HG03442 (cell line): ENCODE measurements around the gene NEUROD2.

Experiments
- ATAC-seq: cut with Tn5 transposase; IDR thresholded peaks from one replicate; pipeline ENCODE4 v1.9.1; 2021; ENCODE audit warnings: mild to moderate bottlenecking, moderate library complexity; ENCODE audit not compliant: unreplicated experiment

The NEUROD2 gene

DNA sequence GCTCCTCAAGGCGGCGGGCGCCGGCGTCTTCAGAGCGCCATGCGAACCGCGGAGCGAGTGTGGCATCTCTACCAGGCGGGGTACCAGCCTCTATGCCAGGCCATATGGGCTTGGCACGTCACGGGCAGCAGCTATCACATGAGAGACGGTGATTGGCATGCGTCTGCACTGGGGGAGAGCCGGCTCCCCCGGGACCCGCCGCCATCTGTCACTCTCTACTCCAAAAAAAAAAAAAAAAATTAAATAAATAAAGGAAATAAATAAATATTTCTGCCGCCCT, at the start of gene NEUROD2:
Gene NEUROD2 (minus strand): TSS at position 70 of the 280 bp plus-strand sequence. CDS start 1,321 bp downstream, outside the sequence.
- no peak for ATAC-seq

DNA sequence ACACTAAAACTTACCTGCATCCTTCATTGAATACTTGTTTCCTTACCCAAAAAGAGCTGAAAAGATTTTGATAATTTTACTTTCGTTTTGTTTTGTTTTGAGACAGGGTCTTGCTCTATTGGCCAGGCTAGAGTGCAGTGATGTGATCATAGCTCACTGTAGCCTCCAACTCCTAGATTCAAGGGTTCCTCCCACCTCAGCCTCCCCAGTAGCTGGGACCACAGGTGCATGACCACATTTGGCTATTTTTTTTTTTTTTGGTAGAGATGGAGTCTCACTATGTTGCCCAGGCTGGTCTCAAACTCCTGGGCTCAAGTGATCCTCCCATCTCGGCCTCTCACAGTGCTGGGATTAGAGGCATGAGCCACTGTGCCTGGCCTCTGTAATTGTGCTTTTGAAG, 47.4 kb upstream of the NEUROD2 start:
- no peak for ATAC-seq

DNA sequence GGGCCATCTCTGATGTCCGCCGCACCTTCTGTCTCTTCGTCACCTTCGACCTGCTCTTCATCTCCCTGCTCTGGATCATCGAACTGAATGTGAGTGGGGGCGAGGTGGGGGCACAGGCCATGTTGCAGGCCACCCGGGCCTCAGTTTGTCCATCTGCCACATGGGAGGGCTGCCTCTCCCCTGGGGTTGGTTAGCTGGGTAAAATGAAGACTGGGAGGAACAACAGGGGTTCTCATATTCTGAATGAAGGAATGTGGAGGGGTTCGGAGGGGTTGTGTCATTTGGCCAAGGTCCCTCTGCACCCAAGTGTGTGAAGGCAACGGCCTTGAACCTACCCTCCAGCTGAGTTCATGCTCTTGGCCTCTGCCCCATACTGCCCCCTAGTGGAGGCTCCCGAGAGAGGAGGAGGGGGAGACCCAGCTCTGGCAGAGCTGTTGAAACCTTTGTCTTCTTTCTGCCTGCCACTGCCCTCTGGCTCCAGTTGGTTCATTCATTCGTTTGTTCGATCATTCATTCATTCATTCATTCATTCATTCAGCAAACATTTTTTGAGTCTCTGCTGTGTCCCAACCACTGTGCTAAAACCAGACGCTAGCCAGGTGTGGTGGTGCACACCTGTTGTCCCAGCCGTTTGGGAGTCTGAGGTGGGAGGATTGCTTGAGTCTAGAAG, 46.1 kb upstream of the NEUROD2 start:
- no peak for ATAC-seq

DNA sequence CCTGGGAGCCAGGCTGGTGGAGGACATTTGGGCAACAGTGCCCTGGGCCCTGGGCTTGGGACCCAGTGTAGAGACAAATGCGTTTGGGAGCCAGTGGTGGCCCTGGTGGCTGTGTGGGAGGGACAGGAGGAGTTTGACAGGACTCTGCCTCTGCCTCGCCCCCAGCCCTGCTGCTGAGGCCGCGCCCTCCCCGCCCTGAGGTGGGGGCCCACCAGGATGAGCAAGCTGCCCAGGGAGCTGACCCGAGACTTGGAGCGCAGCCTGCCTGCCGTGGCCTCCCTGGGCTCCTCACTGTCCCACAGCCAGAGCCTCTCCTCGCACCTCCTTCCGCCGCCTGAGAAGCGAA, 45.6 kb upstream of the NEUROD2 start:
- no peak for ATAC-seq

DNA sequence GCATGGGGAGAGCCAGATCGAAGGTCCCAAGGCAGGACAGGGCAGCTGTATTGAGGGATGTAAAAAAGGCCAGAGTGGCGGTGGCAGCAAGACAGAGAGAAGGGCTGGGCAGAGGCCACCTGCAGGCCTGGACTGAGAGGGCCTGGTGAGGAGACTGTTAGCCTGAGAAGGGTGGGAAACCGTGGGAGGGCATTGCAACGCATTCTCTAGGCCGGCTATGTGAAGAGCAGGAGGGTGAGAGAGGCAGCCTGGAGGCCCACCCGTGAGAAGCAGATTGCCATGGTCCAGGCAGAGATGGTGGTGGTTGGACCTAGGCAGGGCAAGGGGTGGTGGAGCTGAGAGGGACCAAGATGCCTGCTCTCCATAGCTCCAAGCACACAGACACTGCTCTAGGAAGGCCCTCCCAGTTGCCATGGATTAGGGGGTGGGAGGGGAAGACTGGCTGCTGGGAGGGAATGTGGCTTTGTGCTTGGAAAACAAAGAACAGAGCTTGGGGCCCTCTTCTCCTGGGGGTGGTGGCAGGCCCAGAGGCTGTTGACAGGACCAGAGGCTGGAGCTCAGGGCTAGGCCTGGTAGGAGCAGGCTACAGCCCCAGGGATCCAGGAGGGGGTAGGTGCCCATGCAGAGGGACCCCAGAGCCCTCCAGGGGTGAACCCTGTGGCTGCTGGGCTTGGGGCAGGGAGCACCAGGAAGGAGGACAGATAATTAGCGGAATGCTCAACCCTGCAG, 45.0 kb upstream of the NEUROD2 start:
- no peak for ATAC-seq

DNA sequence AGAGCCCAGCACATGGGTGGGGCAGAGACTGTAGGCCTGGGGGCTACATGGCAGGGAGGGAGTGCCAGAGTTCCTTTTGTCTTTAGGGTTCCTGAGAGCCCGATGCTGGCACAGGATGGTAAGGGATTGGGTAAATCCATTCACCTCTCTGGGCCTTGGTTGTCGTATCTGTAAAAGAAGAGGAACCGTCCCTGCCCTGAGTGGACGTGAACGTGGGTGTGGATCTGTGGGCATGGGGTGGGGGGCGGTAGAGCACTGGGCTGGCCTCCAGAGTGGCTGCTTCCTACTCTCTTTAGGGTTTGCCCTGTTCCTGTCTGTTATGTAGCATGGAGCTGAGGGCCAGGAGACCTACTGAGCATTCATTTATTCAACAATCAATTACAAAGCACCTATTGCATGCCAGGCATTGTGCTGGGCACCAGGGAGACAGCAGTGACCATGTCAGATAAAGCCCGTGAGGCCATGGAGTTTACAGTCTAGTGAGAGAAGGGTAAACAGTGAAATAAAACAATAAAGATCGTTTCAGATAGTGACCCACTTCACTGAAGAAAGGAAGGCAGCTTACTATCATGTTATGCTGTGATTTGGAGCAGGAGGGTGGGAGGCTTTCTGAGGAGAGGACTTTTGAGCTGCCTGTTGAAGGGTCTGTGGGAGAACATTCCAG, 44.3 kb upstream of the NEUROD2 start:
- ATAC-seq, result no peak

DNA sequence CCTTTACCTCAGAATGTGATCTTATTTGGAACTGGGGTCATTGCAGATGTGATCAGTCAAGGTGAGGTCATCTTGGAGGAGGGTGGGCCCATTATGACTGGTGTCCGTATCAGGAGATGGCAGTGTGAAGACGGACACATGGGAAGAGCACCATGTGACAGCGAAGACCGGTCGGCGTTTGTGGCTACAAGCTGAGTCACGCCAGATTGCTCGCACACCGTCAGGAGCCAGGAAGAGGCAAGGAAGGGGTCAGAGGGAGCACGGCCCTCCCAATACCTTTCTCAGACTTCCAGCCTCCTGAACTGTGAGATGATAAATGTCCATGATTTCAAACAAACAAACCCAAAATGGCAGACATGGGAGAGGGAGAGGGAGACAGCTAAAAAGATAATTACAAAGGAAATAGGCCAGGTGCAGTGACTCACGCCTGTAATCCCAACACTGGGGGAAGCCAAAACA, 42.4 kb upstream of the NEUROD2 start:
- ATAC-seq, result no peak

DNA sequence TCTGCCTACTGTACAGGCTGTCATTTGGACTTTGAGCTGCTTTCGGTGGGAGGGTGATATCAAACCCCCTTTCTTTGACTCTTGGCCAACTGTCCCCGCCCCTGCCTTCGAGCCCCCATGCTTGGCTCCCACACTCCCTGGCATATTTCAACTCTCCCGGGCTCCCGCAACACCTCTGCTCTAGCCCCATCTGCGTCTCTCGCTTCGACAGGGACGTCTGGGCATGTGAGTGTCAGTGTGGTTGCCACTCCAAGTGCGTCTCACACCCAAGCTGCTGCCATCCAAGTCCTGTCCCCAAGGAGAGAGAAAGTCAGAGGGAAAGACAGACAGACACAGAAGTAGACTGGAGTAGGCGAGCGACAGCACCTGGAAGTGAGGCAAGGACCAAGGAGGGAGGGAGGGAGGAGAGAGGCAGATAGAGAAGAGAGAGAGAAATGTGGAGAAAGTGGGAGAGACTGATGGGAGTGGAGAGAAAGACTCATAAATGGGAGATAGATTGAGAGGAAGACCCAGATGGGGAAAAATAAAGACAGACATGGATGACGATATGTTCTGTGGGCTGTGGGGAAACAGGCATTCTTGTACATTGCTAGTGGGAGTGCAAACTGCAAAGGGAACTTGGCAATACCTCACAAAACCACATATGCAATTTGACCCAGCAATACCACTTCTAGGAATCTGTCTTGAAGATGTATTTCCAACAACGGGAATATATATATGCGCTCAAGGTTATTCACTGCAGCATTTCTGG, 41.1 kb upstream of the NEUROD2 start:
- no peak for ATAC-seq

DNA sequence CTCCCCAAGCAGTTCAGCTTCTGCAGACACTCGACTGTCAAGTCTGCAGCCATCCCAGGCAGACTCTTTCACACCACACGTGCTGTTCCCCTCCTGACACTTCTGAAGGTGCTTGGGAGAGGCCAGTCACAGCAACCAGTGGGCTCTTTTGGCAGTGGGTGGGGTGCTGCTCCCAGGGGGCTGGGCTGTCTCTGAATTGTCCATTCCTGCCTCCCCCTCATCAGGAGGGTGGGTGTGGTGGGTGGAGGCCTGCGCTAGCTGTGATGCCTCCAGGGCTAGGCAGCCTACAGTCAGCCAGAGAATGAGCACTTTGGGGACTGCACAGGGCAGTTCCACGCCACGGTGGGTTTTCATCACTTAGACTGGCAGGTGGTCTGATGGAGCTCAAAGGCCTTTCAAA, 39.5 kb upstream of the NEUROD2 start:
- ATAC-seq, result no peak

DNA sequence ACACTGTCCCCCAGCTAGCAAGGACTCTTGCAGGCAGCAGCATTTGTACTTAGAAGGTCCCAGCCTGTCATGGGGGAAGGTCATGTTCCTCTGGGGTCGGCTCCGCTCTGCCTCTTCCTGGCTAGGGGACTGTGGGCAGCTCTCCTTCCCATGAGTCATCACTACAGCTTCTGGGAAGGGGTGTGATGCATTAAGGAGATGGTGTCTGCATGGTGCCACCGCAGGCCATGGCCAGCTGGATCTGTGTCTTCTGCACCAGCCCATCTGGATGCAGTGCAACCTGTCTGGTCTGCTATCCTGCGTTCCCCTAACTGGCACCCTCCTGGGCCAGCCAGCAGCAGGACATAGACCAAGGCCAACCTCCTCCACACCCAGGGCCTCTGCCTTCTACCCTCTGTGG, 35.6 kb upstream of the NEUROD2 start:
- ATAC-seq, result no peak

DNA sequence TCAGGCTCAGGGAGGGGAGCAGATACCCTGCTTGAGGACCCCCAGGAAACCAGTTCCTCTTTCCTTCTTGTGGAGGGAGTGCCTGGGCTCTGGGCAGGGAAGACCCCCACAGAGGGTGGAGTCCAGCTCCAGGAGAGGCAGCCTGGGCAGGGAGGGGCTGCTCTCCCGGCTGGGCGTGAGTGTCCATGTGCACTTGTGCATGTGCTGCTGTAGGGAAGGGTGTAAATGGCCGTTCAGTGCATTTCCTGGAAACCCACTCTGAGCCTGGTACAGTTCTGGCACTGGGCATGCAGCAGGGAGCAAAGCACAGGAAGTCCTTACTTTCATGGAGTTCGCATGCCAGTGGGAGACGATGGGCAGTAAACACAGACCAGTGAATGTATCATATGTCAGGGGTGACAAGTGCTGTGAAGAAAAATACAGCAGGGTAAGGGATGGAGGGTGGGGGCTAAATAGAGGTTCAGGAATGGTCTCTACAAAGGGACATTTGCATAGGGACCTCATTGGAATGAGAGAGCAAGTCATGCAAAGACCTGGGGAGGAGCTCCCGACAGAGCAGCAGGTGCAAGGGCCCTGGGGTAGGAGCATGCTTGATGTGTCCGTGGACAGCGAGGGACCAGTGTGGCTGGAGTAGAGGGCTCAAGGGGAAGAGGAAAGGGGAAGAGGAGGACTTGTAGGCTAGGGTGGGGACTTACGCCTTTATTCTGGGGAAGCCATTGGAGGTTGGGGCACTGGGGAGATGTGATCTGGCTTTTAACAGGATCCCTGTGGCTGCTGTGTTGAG, 34.8 kb upstream of the NEUROD2 start:
- no peak for ATAC-seq

DNA sequence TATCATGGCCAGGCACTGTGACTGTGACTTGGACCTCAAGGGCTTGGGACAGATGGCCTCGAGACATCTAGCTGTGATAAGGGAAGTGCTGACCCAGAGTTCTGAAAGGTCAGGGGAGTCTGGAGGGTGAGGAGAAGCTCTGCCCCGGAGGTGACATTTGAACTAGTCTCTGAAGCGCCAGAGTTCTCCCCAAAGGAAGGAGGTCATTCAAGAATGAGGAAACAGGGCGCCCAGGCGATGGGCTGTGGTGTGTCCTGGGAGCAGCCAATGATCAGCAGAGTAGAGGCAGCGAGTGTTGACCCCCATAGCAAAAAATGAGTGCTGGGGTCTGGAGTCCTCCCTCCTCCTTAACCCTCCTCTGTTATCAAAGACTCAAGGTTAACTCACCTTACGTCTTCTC, 34.2 kb upstream of the NEUROD2 start:
- no peak for ATAC-seq

DNA sequence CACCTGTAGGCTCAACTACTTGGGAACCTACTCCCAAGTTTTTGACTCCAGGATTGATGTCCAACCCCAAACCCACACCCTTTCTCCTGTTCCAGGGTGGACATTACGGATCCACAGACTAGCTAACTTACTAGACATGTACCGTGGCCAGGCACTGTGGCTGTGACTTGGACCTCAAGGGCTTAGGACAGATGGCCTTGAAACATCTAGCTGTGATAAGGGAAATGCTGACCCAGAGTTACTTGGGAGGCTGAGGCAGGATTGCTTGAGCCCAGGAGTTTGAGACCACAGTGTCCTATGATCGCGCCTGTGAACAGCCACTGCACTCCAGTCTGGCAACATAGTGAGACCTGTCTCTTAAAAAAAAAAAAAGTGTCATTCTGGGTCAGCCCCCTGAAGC, 33.4 kb upstream of the NEUROD2 start:
- ATAC-seq, result no peak

DNA sequence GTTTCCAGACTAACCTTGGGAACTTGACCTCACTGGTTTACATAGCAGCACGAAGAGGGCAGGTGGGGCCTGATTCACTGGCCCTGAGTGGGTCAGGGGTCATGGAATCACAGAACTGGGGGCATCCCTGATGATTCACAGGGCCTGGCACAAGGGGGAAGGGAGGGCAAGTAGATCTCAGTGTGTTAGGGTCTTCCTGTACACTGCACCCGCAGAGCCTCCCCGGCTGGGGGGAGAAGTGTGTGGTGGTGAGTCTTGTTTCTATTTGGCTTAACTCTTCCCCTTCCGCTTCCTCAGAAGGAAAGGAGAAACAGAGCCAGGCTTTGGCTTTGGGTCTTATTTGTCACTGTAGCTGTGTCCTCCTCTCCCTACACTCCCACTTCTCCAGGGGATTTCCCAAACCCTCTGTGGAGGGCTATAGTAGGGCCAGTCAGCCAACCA, 32.9 kb upstream of the NEUROD2 start:
- ATAC-seq, result no peak

DNA sequence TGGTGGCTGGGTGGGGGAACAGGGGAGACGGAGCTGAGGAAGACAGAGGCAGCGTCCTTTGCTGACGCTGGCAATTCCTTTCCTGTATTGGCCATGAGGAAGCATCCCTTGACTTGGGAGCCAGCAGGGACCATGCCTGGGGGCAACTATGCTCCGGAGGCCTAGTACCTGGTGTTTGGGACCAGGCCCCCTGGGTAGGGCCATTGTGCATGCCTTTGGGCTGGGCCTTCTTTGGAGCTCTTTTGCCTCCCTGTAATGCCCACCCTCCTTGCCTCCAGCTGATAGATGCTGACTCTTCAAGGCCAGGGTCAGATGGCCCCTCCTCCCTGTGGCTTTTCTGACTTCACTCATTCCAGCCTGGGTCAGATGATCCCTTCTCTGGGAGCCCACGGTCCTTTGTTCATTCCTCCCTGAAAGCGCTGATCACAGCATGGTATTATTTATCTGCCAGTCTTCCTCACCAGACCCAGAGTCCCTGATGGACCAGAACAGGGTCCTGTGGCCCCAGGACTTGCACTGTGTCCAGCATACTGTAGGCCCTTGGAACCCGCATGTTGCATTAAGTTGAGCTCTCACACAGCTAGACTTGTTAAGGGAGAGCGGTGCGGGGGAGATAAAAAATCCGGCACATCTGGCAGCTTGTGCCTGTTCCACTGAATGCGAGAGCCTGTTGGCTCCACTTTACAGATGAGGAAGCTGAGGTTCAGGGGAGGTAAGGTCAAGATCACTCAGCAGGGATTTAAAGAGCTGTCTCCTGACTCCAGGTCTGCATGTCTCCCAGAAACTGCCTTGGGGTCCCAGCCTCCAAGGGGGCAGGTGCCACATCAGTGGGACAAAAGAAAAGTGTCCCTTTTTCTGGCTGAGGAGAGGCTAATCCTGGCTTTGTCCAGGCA, 32.1 kb upstream of the NEUROD2 start:
- no peak for ATAC-seq

DNA sequence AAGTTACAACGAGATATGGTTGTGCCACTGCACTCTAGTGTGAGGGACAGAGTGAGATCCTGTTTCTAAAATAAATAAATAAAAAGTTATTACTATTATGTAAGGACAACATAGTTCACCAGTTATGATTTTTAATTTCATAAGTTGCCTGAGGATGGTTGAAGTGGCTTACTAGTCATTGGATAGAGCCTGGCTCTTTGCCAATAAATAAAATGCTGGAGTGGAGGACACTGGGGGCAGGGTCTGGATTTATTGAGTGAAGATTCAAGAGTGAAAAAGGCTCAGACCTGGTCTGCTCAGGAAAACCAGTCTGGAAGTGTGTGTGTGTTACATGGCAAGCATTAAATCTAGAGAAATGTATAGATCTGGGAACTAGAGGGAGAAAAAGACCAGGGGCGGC, 31.3 kb upstream of the NEUROD2 start:
- no peak for ATAC-seq

DNA sequence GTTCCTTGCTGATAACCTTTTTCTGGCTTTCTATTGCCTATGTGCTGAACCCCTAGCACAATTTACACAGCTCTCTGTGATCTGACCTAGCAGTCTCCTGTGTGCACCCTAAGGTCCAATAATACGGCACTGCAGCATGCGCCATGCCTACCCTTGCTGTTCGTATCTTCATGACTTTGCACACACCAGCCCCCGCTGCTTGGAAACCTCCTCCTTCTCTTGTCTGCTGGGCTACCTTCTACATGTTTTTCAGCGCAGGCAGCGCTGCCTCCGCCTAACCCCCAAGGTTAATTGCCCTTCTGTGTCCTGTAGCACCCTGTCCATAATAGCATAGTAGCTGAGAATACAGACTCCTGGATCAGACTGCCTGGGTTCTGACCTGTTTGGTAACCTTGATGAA, 30.6 kb upstream of the NEUROD2 start:
- no peak for ATAC-seq

DNA sequence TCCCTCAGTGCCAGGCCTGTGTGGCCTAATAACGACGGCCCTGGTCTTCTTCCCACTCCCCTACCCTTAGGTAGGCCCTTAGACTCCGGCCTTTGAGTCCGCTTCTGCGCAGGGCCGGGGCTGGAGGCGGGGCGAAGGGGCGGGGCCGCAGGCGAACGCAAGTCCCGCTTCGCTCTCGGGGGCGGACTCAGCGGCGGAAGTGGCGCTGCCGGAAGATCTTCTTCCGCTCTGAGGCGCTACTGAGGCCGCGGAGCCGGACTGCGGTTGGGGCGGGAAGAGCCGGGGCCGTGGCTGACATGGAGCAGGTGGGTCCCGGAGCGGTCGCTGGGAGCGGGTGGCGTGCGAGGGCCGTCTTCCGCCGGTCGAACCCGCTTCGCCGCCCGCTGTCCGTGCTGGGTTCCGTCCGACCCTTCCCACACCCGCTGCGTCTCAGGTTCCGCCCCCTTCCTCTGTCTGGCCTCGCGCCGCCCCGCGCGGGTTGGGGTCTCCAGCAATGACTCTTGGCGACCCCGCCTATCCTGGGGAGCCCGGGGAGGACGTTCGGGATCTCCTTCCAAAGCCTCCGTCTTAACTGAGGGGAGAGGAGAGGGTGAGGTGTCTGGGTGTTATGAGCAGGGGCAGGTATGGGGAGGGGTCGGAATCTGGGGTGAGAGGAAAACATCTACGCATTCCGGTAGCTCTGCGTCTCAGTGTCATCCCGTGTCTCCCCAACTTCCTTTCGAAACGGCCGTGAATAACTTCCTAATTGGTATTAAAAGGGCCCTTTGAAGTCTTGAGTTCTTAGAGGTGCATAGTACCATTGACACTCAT, 29.4 kb upstream of the NEUROD2 start, which contains the start of gene STARD3:
Gene STARD3 (plus strand): TSS at position 218 of the 810 bp plus-strand sequence. CDS start 16,388 bp downstream, outside the sequence.
- ATAC-seq, result peak; percentile 71

DNA sequence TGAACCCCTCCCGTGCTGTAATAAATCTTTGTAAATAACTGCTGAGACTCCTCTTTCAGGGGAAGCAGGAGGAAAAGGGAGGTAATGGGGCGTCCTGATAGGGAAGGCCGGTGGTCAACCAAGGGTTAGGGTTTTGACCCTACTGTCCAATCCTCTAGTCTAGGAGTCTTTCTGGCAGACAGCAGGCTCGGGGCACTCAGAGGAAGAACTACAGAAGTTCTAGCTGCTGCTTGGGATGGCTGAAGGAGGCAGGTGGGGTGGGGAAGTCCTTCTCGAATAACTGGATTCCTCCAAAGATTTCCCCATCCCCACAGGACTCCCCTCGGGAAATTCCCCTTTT, 28.8 kb upstream of the NEUROD2 start:
- ATAC-seq, result no peak
